Measurements from ENCODE around the gene TEC.
"Not testable (repeated sequence)": the region's sequence is repeated elsewhere in the genome, so short reads cannot be mapped to it uniquely, and the experiment has no call there.

TEC gene

GRCh38 chr4:48193921-48194468, 75.6 kb downstream of the TEC start:
- no peak for DNase-seq

- no peak for DNase-seq
These were observed 76.4 kb downstream of the TEC start for GRCh38 chr4:48193096-48193836.

DNA sequence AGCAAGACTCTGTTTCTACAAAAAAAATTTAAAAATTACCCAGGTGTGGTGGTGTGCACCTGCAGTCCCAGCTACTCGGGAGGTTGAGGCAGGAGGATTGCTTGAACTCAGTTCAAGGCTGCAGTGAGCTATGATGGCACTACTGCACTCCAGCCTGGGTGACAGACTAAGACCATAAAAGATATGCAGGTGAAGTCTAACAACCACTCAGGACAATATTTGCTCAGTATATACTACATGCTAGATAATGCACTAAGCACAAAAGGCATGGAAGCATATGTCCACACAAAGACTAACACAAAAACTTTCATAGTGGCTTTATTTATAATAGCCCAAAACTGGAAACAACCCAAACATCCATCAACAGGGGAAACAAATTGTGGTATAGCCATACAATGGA, 77.9 kb downstream of the TEC start:
- no peak for DNase-seq

GRCh38 chr4:48190839-48191238, 78.8 kb downstream of the TEC start:
- no peak for DNase-seq

GRCh38 chr4:48189731-48190130, 79.9 kb downstream of the TEC start:
- DNase-seq: no peak

DNA sequence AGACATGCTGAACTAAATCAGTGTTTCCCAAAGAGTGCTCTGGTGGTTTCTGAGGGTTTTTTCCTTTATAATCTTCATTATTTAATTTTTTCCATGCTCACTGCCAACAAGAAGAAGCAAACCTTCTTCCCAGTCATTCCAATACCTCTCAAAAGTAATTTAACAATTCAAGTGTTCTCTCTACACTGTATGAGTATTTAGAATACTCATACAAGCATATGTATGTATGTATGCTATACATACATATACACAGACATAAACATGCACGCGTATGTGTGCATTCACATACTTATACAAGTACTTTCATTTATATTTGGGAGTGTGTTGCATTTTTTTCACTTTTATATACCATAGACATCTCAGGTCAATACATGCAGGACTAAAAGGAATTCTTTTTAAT, 81.2 kb downstream of the TEC start:
- no peak for DNase-seq

DNA sequence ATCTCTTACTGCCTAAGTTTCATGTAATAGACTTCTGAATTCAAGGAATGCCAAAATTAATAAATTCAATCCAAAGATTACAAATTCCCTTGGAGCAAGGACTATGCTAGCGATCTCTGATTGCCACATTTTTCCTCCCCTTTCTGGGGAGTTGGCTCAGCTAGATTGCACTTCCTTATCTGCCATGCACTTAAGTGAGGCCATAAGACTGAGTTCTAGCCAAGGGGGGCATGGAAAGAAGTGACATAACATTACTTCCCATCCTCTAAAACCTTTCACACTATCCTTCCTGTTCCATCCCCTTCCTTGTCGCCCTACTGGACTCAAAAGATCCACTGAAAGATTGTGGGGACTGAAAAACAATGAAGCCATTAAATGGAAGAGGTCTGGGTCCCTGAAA, 81.8 kb downstream of the TEC start:
- DNase-seq: no peak

- not testable (repeated sequence) for DNase-seq
These were observed 82.6 kb downstream of the TEC start for GRCh38 chr4:48187066-48187465.

DNA sequence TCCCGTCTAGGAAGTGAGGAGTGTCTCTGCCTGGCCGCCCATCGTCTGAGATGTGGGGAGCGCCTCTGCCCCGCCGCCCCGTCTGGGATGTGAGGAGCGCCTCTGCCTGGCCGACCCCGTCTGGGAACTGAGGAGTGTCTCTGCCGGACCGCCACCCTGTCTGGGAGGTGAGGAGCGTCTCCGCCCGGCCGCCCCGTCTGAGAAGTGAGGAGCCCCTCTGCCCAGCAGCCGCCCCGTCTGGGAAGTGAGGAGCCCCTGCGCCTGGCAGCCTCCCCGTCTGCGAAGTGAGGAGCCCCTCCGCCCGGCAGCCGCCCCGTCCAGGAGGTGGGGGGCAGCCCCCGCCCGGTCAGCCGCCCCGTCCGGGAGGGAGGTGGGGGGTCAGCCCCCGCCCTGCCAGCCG, 83.2 kb downstream of the TEC start:
- not testable (repeated sequence) for DNase-seq

DNA sequence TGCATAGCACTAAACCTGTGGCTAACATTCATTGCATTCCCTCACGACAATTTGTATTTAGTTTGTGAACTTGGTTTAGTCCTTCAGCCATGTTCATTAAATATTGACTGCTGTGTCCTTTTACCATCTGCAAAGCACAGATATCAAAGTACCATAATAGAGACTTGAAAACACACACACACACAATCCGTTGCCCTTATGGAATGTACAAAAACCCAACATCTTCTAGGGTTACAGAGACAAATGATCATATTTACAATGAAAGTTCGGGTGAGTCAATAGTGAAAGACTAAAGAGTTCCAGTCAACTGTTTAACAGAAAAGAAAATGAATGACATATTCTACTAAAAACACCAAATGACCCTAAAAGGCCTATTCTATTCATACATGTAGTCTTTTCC, 84.8 kb downstream of the TEC start:
- no peak for DNase-seq

- no peak for DNase-seq
These were observed 89.4 kb downstream of the TEC start for GRCh38 chr4:48180234-48180633.

DNA sequence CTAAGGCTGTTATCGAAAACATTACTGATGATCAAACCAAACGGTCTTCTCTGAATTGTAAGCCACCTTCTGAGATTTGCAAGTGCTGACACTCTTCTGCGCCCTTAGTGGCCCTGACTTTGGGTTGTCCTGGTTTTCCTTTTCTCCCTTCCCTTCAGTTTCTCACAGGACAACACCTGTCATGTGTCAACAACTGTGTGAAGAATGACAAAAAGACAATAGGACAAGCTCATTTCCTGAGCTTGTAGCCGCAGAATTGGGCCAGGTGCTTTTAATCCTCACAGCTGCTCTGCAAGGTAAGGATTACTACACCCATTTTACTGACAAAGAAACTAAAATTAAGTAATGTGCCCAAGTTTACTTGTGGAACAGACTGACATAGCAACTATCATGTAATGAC, 90.7 kb downstream of the TEC start:
- no peak for DNase-seq

- no peak for DNase-seq
These were observed 93.8 kb downstream of the TEC start for GRCh38 chr4:48175806-48176205.

DNA sequence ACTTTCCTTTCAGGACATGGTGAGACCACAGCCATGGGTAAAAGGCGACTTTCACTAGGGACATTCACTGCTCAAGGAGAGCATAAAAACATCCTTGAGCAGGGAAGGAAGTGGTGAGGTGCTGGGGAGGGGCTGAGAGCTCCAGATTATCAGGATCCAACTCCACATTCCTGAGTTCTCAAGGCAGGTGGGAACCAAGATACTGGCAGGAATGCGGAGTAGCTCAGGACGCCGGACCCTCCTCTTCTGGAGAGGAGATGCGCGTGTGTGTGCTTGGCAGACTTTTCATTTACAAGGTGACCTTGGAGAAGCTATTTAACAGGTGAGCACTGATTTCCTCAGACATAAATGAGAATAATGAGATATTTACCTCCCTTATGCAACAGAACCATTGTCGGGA, 94.3 kb downstream of the TEC start:
- DNase-seq: no peak

DNA sequence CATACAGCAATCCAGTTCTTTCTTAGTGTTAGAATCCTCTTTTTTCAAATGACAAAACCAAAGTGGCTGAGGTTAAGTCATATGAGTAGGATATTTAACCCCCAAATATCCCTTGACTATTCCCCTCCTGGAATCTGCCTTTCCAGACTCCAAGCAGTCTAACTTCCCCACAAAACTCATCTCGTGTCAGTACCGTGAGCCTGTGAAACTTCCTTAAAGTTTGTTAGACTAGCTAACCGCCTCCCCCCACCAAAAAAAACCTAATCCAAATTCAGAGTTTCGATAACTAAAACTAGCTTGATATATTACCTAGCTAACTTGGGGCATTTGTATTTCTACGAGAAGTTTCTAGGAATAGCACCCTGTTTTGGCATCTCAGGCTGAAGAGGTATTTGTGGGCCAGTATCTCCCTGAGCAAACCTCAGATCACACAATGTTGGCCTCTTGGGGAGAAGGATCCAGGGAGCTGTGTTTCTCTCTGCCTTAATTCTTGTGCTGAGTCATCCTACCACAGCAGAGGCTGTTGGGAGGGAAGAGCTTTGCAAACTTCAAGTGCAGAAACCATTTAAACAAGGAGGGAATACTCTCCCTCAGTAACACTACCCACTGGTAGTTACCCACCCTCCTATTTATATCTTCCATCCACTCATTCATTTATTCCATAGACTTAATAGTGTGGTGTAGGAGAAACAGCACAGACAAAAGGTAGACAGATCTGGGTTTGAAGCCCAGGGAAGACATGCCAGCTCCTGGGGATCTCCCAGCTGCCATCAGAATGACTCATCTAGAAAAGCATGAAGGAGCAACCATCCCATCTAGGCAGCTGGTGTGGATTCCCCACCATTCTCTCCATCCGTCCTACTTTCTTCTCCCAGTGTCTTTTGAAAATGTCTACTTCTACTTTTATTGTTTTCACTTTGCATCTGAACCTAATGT, 96.3 kb downstream of the TEC start:
- no peak for DNase-seq

GRCh38 chr4:48172651-48173050, 97.0 kb downstream of the TEC start:
- DNase-seq: no peak

DNA sequence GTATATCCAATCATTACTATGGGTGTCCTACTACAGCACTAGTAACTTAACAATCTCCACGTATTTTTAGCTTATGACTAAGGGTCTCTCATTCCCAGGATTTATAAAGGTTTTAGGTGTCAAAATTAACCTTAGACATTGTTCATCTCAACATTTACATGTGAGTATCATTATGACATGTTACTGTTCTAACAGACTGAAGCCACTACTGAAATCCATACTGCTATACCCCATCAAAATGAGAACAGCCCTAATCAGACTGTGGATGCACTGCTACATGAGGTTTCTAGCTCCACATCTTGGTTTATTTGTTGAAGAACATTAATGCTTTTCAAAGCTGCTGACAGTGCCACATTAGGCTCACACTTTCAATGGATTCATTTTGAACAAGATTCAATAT, 100.0 kb downstream of the TEC start:
- DNase-seq: no peak

DNA sequence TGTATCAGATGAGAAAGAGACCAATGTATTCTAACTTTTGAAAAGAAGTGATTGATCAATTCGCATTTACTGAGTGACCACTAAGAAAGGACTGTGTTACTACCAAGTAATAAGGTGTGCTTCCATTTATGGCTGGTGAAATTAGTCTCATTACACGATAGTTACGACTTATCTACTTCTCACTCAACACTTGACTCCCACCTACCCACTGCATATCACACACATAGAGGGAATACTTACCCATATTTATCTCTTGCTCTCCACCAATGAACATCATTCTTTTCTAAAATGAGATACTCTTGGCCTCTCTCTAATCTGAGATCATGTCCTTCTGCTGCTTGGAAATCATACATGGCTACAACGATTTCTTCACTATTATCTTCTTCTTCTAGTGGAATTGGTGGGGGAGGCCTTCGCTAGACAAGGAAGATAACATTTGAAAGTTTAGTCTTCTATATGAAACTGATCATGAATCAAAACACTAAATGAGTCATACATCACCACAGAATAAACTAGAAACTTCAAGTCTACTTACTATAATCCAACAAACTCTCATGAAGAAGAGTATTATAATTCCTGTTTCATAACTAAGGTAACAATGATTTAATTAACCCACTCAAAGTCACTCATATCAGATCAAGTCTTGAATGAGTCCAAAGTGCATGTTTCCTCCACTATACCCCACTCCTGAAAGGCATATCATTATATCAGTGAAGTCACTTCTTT, 101.9 kb downstream of the TEC start:
- DNase-seq: no peak

DNA sequence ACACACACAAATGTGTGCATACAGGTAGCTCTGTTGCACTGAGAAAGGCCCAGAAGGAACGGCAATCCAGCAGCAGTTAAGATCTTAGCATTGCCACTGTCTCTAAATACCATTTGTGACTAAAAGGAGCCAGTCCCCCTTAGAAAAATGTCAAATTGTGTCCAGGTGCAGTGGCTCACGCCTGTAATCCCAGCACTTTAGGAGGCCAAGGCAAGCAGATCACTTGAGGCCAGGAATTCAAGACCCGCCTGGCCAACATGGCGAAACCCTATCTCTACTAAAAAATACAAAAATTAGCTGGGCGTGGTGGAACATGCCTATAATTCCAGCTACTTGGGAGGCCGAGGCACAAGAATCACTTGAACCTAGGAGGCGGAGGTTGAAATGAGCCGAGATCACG, 105.1 kb downstream of the TEC start:
- not testable (repeated sequence) for DNase-seq

DNA sequence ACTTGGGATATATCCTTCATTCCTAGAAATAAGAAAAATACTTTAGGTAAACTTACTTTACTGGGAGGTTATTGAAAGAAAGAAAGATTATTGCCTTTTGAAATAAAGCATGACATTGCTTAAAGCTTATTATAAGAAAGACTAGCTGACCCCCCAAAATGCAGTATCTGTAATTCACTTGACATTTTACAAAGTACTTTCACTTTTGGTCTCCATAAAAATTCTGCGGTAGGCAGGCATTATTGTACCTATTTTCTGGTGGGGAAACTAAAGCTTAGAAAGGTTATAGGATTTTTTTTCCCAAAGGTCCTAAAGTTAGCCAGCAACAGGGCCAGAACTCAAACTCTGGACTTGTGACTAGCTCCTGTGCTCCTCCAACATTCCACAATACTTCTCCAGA, 105.9 kb downstream of the TEC start:
- no peak for DNase-seq

GRCh38 chr4:48162162-48162561, 107.5 kb downstream of the TEC start:
- DNase-seq: no peak

DNA sequence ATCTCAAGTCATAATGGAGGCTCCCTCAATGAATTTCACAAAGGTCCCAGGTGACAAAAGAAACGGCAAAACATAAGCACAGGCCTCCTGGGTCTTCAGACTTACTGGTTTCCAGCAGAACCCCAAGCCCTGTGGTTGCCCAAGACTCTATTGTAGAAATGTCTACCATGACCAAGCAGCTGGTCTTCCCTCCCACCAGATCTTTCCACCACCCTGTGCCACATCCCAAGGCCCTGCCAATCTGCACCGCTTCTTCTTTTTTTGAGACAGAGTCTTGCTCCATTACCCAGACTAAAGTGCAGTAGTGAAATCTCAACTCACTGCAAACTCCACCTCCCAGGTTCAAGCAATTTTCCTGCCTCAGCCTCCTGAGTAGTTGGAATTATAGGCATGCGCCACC, 112.4 kb downstream of the TEC start:
- DNase-seq: no peak

GRCh38 chr4:48156423-48156822, 113.2 kb downstream of the TEC start:
- DNase-seq: no peak

Data from T-helper 9 cell (primary cell).